GM19240 (cell line): ENCODE results near the gene LTA.
"Not testable (repeated sequence)": the region's sequence is repeated elsewhere in the genome, so short reads cannot be mapped to it uniquely, and the experiment has no call there.

Experiments
- DNase-seq: peaks from one replicate; pipeline ENCODE4 v3.0.0; 2011; ENCODE audit warnings: low spot score; ENCODE audit not compliant: insufficient read length

LTA gene

DNA sequence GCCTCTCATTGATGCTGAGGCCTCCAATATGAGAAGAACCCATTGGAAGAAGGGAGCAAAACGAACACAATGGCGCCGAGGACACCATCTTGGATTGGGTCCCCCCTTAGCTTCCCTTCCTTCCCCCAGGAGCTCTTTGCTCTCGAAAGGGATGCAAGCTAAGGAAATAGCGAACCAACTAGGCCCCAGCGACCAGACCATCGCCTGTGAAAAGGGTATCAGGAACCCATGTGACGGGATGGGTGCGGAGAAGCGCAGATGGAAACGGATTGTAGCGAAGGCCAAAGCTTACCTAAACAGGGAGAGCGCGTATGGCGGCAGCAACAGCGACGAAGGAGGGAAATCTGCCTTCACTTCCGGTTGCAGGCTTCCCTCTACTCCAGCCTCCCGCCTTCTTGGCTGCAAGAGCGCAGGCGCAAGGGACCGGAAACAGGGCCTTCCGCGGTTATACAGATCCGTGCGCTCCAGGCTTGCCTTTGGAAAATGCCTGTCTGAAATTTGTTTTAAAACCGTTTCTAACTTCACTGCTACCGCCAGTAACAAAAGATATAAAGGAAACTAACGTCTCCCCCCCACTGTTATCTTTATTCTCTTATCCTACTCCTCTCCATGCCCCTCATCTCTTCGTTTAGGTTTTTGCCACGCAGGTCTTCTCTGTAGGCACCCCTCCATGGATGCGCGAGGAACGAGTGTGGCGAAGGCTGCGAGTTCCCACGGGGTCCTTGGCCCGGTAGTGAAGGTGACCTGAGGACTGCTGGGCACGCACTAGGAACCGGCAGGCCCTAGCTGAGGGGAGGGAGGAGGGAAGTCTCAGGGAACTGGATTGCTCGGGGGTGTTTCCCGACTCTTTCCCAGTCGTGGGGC, 30.2 kb upstream of the LTA start, which contains the start of gene DDX39B:
Gene DDX39B (minus strand): TSS at position 346 of the 864 bp plus-strand sequence. CDS start 1,471 bp downstream, outside the sequence.
- peak; percentile 90 for DNase-seq

DNA sequence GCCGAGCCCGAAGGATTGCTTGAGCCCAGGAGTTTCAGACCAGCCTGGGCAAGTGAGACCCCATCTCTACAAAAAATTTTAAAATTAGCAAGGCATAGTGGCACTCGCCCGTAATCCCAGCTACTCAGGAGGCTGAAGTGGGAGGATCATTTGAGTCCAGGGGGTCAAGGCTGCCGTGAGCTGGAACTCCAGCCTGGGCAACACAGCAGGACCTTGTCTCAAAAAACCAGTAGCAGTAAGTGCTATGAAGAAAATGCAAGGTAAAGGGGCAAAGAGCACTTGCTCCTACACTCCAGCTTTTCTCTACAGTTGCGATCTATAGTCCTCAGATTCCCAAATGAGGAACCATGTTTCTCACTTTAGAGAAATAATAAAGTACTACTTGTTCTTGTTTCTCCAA, 28.4 kb upstream of the LTA start:
- DNase-seq: no peak

DNA sequence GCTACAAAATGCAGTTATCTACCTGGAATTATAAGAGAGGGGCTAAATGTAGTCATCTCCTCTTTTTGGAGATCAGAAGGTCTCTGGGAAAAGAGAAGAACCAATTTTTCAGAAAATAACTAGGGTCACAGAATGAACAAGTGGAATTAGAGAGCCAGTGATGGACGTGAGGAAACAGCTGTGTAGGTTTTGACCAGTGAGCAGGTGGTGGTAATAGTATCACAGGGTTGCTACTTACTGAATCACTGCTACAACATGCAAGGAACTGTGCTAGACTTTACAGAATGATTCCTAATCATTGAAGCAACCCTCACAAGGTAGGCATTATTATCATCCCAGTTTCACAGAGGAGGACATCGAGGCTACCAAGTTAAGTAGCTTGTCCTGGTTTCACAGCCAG, 27.4 kb upstream of the LTA start:
- DNase-seq: no peak

DNA sequence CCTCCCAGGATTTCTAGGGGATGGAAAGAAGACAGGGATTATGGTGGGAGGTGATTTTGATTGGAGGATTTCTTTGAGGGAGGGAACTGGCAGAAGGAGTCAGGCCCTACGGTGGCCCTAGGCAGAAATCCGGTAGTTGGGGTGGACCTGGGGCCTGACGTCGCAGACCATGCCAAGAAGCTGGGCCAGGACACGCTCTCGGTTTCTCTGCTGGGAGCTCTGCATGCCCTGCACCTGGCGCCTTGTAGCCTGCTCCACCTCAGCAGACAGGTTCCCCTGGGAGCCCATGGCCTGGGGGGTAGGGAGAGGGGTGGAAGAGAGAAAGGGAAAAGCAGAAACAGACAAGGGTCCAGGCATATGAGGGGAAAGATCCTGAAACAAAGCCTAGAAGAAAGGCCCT, 26.8 kb upstream of the LTA start:
- DNase-seq: no peak

DNA sequence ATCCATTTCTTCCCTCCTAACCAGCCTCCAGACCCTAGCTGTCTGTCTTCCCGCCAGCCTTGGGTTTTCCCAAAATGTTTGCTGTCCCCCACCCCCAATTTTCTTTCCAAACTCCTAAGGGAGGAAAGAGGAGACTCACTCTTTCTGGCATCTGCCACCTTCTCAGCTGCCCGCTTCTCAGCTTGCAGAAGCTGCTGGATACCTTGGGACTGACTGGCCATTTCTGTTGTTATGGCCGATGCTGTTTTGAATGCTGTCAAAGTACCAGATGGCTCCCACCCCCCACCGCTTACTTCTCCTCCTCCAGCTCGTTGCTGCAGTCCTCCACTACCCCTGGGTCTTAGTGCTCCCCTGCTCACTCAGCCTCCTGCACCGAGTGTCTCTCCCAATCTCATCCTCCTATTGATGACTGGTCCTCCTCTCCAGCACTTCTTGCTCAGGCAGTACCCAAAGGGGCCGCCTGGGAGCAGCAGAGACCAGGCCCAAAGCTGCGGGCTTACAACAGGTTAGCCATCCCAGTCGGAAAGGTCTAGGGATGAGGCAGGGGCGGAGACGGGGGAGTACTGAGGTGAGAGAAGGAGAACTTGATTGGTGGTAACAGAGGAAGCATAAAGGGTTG, 25.6 kb upstream of the LTA start, which contains the start of gene ATP6V1G2:
Gene ATP6V1G2 (minus strand): TSS at position 270 of the 619 bp plus-strand sequence. CDS start 49 bp downstream, at position 221.
- no peak for DNase-seq

DNA sequence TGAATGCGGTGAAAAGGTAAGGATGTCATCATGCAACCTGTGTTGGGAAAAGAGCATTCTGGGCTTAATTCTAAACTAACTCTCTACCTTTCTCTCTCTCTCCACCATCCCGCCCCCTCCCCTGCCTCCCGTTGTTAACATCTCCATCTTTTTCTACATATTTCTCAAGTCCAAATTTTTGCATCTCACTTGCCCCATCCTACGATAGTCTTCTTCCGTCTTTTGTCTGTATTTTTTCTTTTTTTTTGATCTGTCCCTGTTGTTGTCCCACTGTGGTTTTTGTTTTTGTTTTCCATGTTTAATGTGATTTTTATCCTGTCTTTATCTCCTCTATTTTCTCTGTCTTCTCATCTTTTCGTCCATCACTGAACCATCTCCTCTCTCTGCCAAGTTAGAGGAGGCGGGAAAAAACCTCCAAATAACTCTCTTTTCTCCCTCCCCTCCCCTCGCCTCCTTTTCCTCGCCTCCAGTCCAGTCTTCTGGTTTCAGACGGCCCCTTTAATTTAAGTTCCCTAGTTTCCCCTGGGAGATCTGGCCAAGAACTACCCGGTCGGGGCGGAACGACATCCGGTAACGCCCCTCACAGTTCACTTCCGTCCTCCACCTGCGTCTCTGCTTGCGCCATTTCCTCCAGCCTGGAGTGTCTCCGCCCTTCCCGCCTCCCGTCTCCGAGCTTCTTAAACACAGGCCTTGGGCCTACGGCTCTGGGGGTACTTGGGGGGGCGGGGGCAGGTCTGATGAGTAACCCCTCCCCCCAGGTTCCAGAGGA, 24.9 kb upstream of the LTA start, which contains the start of gene NFKBIL1:
Gene NFKBIL1 (plus strand): TSS at position 651 of the 769 bp plus-strand sequence. CDS start 87 bp downstream, at position 738.
- peak; percentile 52 for DNase-seq

DNA sequence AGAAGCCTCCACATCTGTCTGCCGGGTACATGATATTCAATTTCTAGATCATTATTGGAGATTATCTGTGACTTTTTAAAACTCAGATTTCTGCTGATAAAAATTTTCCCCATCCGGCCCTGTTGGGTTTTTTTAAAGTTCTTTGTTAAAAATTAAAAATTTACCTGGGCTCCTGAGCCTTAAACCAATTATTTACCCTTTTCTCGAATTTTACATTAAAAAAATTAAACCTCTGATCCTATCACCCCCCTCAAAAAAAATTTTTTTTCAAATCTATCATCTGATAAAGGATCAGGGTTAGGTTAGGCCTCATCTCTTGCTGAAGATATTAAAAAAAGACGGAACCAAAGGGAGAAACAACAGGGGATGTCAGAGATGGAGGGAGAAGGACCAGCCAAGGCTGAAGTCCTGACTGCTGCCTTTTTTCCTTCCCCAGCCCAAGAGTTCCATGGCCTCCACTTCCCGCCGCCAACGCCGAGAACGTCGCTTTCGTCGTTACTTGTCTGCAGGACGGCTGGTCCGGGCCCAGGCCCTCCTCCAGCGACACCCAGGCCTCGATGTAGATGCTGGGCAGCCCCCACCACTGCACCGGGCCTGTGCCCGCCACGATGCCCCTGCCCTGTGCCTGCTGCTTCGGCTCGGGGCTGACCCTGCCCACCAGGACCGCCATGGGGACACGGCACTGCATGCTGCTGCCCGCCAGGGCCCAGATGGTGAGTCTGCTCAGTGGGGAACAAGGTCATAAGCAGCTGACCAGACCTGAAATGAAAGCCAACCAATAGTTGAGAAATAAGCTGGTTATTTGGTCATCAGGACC, 24.2 kb upstream of the LTA start:
- DNase-seq: no peak

DNA sequence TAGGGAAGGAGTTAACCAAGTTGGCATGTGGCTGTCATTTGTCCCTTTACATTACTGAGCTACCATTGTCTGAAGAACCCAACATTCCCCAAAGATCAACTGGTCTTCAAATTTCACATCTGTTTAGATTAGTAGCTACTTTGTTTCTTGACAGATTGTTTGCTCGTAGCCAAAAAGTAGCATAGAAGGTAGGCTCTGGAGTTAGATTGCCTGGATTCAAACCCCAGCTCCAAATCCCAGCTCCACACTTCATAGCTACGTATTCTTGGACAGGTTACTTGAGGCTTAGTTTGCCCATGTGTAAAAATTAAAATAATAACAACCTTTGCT, 23.6 kb upstream of the LTA start:
- no peak for DNase-seq

DNA sequence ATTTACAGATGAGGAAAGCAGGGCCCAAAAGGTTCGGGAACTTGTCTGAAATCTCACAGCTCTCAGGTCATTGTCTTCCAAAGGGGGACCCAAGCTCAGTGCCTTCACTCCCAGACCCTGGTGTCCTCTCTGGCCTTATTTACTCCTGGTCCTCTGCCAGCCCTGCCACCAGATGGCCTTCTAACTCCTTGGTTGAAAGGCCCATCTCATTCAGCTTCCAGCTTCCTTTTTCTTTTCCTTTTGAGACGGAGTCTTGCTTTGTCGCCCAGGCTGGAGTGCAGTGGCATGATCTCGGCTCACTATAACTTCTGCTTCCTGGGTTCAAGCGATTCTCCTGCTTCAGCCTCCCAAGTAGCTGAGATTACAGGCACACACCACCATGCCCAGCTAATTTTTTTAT, 20.7 kb upstream of the LTA start:
- not testable (repeated sequence) for DNase-seq

DNA sequence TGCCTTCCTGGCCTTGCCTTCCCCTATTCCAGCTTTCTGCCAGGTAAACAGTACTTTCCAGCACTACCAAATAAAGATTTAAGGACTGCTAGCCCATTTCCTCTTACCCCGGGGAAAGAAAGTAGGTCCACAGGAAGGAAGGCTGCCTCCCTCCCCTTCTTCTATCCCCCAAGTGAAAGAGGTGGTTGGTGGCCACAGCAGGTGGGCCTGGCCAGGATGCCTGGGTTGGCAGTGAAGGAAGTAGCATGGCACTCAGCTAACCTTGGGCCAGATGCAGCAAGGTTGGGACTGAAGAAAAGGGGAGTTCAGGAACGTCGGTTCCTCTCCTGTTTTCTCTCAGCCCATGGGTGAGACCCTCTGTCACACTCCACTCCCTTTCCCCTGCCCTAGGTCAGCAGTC, 15.8 kb upstream of the LTA start:
- no peak for DNase-seq

DNA sequence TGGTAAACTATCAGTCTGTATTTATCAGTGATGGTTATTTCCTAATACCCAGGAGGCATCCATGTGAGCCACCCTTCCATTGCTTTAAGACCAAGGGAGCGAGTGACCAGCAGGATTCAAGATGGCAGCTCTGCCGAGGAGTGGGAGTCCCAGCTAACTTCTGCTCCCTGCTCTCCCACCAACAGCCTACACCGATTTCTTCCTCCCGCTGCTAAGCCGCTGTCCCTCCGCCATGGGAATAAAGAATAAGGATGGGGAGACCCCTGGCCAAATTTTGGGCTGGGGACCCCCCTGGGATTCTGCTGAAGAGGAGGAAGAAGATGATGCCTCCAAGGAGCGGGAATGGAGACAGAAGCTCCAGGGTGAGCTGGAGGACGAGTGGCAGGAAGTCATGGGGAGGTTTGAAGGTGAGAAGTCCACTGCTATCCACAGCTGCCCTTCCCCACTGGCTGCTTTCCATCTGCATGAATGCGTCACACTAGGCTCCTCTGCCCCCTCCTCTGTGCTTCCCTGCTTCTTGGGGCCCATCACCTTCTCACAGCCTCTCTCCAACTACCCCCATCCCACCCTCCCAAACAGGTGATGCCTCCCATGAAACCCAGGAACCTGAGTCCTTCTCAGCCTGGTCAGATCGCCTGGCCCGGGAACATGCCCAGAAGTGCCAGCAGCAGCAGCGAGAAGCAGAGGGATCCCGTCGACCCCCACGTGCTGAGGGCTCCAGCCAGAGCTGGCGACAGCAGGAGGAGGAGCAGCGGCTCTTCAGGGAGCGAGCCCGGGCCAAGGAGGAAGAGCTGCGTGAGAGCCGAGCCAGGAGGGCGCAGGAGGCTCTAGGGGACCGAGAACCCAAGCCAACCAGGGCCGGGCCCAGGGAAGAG, 14.4 kb upstream of the LTA start:
- DNase-seq: no peak

DNA sequence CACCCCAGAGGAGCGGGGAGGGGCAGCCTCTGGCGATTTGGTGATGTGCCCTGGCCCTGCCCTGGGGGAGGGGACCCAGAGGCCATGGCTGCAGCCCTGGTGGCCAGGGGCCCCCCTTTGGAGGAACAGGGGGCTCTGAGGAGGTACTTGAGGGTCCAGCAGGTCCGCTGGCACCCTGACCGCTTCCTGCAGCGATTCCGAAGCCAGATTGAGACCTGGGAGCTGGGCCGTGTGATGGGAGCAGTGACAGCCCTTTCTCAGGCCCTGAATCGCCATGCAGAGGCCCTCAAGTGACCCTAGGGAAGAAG, 13.8 kb upstream of the LTA start:
- no peak for DNase-seq

DNA sequence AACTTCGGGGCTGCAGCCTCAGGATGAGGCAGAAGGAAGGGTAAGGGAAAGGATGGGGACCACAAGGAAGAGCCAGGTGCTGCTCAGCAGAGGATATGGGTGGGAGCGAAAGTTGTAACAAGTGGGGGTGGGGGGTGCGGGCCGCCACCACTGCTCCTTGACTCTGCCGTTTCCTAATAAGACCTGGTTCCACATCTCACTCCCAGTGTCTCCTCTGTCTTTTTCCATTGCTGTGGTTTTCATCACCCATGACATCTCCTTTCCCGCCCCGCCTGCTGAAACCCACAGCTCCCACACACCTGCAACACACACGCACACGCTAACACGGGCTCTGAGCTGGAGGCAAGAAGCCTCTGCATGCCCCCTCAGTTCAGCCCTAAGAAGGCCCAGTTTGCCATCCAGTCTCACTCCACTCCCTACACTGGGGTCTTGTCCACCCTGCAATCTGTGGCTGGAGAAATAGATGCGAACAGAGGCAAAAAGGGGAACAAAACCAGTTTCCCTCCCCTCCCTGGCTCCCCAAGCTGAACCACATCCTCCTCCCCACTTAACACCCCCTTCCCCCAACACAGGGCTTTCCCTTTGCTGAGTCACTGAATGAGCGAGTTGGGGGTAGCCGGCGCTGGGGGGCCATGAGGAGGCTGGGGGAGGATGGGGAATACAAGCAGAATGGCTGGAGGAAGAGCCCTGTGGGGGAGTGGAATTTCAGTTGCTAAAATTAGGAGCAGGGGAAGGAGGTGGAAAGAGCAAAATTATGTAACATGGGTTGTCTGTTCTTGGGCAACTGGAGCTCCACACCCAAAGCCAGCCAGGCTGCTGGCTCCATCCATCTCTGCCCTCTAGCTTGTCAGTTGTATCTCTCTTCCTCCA, 13.2 kb upstream of the LTA start:
- DNase-seq: peak; percentile 50

DNA sequence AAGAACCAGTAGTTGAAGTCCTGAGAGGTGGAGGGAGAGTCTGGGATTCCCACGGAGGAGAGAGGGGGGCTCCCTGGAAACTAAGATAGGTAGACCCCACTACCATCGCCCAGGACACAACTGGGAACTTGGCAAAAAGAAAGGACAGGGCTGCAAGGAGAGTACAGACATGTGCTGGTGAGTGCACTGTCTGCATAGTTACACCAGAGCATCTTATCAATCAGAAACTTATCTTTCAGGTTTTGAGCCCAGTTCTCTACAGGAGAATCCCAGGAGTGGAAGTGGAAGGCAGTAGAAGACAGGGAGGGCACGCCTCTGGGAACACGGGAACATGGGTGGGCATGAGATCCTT, 12.5 kb upstream of the LTA start:
- DNase-seq: no peak

DNA sequence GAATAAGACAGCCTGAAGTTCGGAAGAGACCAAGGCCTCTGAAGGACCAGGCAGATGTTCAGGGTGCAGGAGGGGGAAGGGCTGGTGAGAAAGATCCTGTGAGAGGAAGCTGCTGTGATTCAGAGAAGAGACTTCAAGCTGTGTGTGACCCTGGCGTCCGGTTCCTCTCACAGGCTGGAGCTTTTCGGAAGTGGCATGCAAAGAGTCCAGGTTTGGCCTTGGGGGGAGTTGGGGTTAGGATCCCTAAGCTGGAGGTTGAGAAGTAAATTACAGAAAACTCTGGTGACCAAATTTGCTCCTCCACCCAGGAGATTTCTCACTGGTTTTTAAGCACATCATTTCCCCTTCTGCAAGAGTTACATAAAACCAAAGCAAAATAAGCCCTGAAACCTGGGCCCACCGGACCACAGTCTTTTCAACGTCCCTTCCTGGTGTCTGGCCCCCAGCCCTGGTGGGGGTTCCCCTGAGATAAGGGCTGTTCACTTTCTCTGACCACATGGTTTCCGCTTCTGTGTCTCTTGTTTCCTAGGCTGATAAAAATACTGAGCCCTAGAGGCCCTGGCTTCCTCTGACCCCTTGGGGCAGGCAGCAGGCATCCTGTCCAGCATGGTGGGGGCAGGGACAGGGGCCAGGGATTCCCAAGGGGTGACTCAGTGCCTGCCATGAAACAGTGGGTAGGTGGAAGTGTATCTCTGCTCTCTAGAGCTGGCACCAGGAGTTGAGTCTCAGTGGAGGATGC, 12.0 kb upstream of the LTA start:
- peak; percentile 45 for DNase-seq

DNA sequence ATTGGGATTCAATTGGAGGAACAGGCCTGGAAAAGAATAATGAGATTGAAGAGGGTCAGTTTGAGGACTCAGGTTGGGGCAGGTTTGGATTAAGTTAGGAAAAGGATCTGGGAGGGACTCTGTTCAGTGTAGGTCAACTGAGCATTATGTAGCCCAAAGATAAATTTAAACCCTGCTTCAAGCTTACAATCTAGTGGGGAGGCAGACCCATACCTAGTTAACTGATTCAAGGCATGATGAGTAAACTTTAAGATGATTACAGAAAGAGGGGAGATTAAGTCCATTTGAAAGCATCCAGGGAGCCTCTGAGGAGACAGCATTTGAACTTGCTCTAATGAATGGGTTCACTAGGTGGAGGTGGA, 11.4 kb upstream of the LTA start:
- DNase-seq: no peak

DNA sequence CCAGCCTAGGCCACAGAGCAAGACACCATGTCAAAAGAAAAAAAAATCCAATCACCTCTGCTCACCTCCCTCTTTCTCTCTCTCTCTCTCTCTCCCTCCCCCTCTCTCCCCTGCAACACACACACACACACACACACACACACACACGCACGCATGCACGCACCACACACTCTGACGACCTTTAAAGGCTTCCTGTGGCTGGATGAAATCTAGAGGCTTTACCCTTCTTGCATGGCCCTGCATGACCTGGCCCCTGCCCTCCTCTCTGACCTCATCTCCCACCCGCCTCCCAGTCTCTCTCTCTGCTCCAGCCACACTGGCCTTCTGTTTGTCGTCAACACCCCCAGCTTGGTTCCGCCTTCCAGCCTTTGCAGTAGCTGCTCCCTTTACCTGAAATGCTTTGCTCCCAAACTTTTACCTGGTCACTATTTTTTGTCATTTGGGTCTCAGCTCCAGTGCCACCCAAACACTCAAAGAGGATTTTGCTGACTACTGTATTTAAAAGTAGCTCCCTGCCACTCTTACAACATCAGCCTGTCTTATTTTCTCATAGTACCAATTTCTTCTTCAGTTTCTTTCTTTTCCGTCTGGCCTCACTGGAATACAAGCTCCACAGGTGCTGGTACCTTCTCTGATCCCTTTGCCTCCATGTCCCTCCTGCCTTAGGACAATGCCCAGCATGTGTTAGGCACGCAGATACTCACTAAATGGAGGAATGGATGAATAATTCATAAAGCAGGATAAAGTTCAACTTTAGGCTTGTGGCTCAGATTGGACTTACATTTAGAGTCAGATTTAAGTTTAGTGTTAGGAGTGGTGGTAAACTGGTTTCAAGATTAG, 4.3 kb upstream of the LTA start:
- DNase-seq: no peak

DNA sequence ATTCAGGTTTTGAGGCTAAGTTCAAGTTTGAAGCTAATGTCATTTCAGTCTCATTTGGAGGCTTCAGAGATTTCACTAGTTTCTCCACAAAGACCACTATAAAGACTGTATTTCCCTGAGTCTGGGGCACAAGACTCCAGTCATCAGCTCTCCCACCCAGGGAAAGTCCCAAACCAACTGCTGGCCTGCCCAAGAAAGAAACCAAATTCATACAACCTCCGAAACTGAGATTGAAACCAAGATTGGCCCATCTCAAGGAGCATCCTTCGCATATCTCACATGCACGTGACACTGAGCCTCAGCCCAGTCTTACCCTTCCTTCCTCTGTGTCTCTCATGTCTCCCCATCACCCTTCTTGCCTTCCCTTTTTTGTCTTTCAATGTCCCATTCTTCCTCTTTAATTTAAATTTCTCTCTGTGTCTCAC, 3.5 kb upstream of the LTA start:
- peak; percentile 69 for DNase-seq
